Measurements from ENCODE around the gene MXRA7.
"Not testable (repeated sequence)": the region's sequence is repeated elsewhere in the genome, so short reads cannot be mapped to it uniquely, and the experiment has no call there.

MXRA7 gene

DNA sequence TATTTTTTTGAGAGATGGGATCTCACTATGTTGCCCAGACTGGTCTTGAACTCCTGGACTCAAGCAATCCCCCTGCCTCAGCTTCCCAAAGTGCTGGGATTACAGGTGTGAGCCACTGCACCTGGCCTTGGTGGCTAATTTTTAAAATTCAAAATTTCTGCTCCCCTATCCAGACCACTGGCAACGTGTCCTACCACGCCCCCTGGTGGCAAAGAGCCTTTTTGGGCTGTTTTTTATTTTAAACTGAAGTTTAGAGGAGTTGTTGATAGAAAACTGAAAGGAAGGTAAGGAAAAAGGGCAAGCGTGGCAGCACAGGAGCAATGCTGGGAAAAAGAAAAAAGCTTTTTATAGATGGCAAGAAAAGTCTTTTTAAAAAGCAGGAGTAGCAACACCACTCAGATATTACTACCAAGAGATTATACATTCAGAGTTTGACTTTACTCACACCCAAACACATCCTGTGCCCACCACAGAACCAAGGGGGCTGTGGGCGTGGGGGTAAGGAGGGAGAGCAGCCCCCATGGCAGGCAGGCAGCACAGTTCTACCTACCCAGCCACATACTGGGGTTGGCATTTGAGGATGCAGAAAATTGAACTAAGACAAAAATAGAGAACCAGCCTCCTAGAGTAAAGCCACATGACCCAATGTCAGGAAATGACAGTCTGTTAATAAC lies 4.2 kb upstream of the MXRA7 start:
- DNase-seq (ENCODE audit: insufficient read length, low spot score) (no peak), FAIRE-seq (no peak)
- no peak for TF ChIP-seq POLR2A (IDR thresholded peaks at IDR 0.05; ENCODE audit: low read depth, low read length)

DNA sequence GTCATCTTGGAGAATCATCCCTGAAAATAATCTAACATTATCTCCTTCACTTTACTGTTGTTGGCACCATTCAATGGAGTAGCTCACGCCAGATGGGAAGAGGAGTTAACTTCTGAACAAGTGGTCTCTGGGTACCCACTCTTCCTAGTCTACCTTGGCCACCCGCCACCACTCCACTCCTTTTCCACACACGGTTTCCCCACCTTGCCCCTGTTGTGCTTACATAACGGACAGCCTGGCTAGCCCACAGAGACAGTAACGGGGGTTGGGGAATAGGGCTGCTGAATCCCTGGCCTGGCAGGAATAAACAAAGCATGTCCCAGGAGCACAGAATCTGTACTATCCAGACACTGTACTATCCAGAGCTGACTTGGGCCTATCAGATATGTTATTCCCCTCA lies 3.6 kb upstream of the MXRA7 start:
- no peak for FAIRE-seq
- no peak for TF ChIP-seq POLR2A (IDR thresholded peaks at IDR 0.05; ENCODE audit: low read depth, low read length)
- no peak for DNase-seq (ENCODE audit: insufficient read length, low spot score)

DNA sequence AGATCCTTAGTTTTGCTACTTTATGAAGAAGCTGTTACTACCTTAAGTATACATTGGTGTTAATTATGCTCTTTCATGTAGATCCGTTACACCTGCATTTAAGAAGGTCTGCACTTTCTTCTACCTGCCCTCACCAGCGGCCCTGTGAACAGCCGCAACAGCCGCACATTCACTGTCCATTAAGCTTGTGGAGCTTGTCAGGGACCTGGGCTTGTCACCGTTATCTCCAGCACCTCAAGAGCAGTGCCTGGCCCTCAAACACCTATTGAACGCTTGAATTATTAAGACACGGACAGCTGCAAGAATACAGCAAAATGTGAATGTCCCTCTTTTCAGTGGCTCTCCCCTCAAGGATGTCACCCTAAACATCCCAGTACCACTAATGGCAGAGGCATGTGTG lies 3.0 kb upstream of the MXRA7 start:
- no peak for TF ChIP-seq POLR2A (IDR thresholded peaks at IDR 0.05; ENCODE audit: low read depth, low read length)
- FAIRE-seq (no peak), DNase-seq (ENCODE audit: insufficient read length, low spot score) (no peak)

DNA sequence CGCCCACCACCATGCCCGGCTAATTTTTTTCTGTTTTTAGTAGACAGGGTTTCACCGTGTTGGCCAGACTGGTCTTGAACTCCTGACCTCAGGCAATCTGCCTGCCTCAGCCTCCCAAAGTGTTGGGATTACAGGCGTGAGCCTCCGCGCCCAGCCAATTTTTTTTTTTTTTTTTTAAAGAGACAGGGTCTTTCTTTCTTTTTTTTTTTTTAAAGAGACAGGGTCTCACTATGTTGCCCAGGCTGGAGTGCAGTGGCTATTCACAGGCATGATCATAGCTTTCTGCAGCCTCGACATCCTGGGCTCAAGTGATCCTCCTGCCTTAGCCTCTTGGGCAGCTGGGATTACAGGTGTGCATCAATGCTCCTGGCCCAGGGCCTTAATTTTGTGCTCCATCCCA lies 1.6 kb upstream of the MXRA7 start:
- not testable (repeated sequence) for FAIRE-seq

DNA sequence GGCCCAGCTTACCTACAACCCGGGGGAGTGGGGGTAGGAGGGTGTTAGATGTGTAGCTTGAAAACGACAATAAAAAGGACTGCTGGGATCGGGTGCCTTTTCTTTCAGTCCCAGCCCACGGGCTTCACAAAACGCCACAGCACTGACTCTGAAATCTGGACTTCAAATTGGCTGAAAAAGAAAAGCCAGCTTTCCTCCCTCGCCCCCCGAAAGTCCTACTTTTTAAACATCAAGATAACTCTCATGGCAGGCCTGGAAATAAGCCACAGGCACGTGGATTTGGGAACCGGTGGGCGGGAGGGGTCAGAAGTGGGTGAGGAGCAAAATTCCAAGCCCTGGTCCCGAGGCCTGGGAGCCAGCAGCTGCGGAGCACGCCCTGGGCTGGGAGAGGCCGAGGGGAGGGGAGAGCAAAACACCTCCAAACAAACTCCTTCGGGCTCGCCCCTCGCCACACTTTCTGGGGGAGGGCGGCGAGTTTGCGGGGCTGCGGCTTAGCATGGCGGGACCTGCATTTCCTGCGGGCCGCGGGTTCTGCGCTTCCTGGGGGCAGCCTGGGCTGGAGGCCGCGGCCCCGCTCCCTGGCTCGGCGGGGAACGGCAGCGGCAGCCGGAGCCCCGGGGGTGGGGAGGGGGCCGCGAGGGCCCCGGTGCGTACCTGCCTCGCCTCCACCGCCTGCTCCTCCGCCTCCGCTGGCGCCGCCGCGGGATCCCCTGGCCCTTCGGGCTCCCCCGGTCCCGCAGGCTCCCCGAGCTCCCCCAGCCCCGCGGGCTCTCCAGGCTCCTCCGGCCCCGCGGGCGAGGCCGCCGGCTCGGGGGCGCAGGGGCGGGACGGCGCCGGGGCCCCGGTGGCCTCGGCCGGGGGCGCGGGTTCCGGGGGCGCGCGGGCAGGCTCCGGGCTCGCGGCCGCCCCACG lies 558 bp downstream of the MXRA7 start:
- FAIRE-seq; DNase-seq (ENCODE audit: insufficient read length, low spot score): not testable (repeated sequence)

More for the DNA sequence above, 1.6 kb upstream of the MXRA7 start:
- not testable (repeated sequence) for DNase-seq (ENCODE audit: insufficient read length, low spot score)

DNA sequence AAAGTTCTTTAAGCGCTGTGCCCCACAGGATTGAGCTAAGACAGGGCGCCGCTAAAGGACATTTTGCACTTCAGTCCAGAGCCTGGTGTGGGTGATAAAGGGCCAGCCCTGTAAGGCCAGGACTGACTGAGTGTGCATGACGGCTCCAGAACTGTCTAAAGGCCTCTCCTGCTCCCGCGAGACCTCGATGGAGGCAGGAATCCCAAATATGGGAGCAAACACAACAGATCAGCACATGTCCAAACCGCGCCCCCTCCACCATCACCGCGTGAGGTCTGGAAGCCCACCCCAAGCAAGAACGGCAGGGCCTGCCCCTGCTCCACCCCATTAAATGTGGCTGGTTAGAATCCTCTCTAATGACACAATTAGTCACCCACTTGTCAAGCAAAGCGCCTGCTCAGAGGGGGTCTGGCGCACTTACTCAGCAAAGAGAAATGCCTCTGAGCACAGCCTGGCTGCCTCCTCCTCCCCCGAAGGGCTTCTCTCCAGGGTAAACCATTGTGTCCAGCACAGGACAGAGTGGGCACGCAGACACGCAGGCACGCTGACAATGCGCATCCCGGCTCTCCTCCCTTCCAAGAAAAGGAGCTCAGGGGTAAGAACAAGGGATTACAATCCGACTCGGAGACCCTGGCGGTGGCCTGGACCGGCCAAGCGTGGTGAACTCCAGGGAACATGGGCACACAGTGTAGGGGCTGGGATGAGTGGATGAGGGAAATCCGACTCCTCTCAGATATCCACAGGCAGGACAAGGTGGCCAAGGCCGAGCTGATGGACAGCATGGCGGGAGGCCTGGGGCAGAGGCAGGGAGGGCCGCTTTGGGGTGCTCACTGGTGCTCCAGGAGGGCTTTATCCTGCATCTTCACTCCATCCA lies 1.5 kb downstream of the MXRA7 start:
- peak; percentile 84 for TF ChIP-seq POLR2A (IDR thresholded peaks at IDR 0.05; ENCODE audit: low read depth, low read length)
- FAIRE-seq = no peak
- DNase-seq (ENCODE audit: insufficient read length, low spot score) = peak; percentile 94

DNA sequence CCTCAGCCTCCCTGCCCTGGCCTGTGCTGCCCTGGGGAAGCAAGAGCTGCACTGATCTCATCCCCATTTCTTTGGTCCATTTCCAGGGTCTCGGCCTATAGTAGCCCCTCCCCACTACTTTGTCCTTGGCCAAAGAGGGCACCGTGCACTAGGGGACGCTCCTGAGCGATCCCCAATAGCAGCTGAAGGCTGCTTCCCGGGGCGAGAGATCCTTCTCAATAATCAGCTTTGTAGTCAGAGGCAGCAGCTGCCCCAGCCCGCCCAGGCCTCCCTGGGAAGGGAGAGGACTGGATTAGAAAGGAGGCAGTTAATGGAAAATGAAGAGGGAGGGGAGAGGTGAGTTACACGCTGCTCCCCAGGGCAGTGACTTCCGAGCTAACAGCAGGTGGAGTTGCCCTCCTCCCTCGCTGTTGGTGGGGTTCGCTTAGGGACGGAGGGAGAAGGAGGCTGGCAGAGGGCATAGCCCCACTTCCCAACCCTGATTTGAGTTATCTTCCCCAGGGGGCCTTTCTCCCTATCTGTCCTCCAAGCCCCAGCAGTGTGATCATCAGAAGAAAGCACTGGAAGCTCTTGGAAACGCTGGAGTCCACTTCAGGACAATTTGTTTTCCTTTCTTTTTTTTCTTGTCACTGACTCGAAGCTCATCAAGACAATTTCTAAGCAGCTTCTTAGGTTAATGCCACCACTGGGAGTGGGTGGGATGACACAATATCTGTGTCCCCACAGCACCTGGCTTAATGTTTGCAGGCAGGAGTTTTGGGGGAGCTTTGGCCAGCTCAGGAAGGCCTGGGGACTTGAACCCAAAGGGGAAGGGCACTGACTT lies 2.6 kb downstream of the MXRA7 start:
- no peak for DNase-seq (ENCODE audit: insufficient read length, low spot score)
- FAIRE-seq = no peak
- no peak for TF ChIP-seq POLR2A (IDR thresholded peaks at IDR 0.05; ENCODE audit: low read depth, low read length)

DNA sequence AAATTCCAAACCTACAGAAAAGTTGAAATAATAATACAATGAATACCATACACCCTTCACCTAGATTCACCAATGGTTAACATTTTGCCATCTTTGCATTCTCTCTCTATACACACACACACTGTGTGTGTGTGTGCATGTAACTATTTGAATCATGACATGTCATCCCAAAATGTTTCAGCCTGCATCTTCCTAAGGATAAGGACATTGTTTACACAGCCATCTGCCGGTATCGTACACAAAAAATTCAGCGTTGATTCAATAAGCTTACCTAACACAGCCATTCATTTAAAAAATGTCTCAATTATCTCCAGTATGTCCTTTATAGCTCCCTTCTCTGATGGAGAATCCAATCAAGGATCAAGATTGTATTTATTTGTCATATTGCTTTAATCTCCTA lies 3.9 kb downstream of the MXRA7 start:
- DNase-seq (ENCODE audit: insufficient read length, low spot score) (no peak), FAIRE-seq (no peak)
- TF ChIP-seq POLR2A (IDR thresholded peaks at IDR 0.05; ENCODE audit: low read depth, low read length) = no peak

DNA sequence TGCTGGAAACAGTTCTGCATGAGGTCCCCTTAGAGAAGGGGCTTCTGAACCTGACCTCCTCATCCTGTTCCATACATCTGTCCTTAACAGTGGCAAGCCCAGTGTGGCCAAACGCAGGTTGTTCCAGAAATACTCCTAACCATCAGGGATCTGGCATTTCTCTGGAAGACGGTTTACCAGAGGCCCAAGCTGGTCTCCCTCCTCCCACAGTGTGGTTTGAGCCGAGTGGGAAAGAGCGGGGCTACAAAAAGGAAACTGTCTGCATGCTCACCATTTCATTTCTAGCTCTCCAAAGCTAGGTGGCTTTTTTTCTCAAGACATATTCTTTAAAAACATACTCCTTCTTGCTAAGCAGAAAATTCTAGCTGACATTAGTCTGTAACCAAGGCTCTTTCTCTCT lies 6.0 kb downstream of the MXRA7 start:
- FAIRE-seq (no peak), DNase-seq (ENCODE audit: insufficient read length, low spot score) (no peak)
- TF ChIP-seq POLR2A (IDR thresholded peaks at IDR 0.05; ENCODE audit: low read depth, low read length) = no peak

DNA sequence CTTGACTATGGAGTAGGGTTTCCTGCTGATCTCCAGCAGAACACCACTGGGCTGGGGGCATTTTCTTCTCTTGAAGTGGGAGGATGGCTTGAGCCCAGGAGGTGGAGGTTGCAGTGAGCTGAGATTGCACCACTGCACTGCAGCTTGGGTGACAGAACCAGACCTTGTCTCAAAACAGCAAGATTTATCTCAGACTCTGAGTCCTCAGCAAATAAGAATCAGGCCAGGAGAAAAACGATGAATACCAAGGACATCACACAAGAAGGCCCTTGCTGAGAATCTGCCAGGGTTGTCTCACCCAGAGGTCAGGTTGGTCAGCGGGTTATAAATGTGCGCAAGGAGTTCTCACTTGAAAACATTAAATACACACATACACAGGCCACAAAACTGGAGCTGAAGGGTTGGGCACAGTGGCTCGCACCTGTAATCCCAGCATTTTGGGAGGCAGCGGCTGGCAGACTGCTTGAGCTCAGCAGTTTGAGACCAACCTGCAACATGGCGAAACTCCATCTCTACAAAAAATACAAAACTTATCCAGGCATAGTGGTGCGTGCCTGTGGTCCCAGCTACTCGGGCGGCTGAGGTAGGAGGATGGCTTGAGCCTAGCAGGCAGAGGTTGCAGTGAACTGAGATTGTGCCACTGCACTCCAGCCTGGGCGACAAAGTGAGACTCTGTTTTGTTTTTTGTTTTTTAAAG lies 7.7 kb downstream of the MXRA7 start:
- FAIRE-seq (no peak), DNase-seq (ENCODE audit: insufficient read length, low spot score) (no peak)
- no peak for TF ChIP-seq POLR2A (IDR thresholded peaks at IDR 0.05; ENCODE audit: low read depth, low read length)

DNA sequence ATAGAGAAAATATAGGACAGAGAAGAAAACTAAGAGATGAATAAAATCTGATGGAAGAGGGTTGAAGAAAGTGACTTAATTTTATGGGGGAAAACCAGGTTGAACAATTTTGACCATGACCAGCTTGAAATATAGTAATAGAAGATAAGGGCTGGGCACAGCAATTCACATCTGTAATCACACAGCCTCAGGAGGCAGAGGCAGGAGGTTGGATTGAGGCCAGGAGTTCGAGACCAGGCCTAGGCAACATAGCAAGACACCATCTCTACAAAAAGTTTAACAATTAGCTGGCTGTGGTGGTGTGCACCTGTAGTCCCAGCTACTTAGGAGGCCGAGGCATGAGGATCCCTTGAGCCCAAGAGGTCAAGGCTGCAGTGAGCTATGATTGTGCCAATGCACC lies 8.7 kb downstream of the MXRA7 start:
- DNase-seq (ENCODE audit: insufficient read length, low spot score) (no peak), FAIRE-seq (no peak)
- no peak for TF ChIP-seq POLR2A (IDR thresholded peaks at IDR 0.05; ENCODE audit: low read depth, low read length)

DNA sequence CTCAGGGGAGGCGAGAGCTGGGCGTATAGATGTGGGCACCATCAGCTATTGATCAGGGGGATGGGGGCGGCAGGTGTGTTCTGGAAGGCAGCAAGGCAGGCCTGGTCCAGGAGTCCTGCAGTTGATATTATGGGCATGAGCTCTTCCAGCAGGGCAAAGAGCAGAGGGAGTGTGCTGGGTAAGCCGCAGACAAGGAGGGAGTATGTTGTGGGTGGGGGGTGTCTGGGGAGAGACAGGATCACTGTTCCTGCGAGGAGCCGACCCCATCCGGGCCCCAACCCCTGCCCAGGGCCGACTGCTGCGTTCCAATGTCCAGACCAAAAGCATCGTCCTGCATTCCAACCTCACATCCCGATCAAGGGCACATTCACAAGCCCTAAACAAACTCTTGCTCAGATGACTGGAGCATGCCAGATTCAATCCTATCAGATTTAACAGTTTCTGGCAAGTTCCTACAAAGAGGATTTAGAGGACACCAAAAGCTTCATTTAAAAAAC lies 9.2 kb downstream of the MXRA7 start:
- no peak for FAIRE-seq
- TF ChIP-seq POLR2A (IDR thresholded peaks at IDR 0.05; ENCODE audit: low read depth, low read length) = no peak
- DNase-seq (ENCODE audit: insufficient read length, low spot score) = no peak
